GM12872 (cell line): ENCODE results near the gene PEX6.

Source experiments
- CTCF ChIP-seq: IDR thresholded peaks from 3 replicates; pipeline ENCODE4 v1.5.1; 2011; ENCODE audit warnings: low read depth, mild to moderate bottlenecking, low read length, moderate library complexity; ENCODE audit not compliant: insufficient read depth

The PEX6 gene

GRCh38 chr6:42989923-42990322 is 10.9 kb upstream of the PEX6 start:
- no peak for TF ChIP-seq CTCF

GRCh38 chr6:42988486-42989020 is 9.6 kb upstream of the PEX6 start:
- TF ChIP-seq CTCF = no peak

- no peak for TF ChIP-seq CTCF
Observed at GRCh38 chr6:42987533-42988451, 8.8 kb upstream of the PEX6 start.

- no peak for TF ChIP-seq CTCF
Observed at GRCh38 chr6:42984924-42985475, 6.0 kb upstream of the PEX6 start.

GRCh38 chr6:42984001-42984923 is 5.3 kb upstream of the PEX6 start, which contains the start of gene PPP2R5D:
Gene PPP2R5D, plus strand, starts transcription at chr6:42984570. Its CDS starts 108 bp downstream, at chr6:42984678.
- TF ChIP-seq CTCF = no peak

GRCh38 chr6:42981836-42982235 is 2.9 kb upstream of the PEX6 start:
- TF ChIP-seq CTCF = no peak
